CD4-positive, alpha-beta T cell treated with Interleukin-2 at 100 ng/mL for 4 hours (primary cell): ENCODE data around the gene TOMM20.
A peak's percentile ranks its signal among the peaks of the same experiment; 100 is the strongest.

Source experiments
- DNase-seq: peaks from one replicate; pipeline ENCODE4 v3.0.0-alpha.2; 2020; ENCODE audit warnings: low spot score

TOMM20 gene

GRCh38 chr1:235134171-235134570 lies 5.5 kb upstream of the TOMM20 start:
- DNase-seq, result no peak

- no peak for DNase-seq
Observed at GRCh38 chr1:235133086-235133485, 4.4 kb upstream of the TOMM20 start.

DNA sequence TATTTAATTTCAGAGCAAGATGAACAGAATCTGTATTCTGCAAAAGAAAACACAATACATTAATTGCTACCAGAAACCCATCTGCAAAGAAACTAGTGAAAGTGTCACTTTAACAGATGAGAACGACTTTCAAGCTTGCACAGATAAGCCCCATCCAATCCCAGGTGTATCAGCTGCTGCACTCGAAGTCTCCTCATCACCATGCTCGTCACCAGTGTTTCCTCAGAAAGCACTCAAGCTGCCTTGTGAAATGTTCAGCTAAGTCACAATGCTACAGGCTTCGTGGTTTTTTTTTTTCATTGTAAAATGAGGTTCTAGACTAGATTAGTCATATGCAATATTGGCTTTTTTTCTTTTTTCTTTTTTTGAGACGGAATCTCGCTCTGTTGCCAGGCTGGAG lies 3.3 kb upstream of the TOMM20 start:
- no peak for DNase-seq

- DNase-seq, result no peak
Observed at GRCh38 chr1:235130766-235131270, 2.2 kb upstream of the TOMM20 start.

GRCh38 chr1:235129774-235130570 lies 1.3 kb upstream of the TOMM20 start:
- no peak for DNase-seq

DNA sequence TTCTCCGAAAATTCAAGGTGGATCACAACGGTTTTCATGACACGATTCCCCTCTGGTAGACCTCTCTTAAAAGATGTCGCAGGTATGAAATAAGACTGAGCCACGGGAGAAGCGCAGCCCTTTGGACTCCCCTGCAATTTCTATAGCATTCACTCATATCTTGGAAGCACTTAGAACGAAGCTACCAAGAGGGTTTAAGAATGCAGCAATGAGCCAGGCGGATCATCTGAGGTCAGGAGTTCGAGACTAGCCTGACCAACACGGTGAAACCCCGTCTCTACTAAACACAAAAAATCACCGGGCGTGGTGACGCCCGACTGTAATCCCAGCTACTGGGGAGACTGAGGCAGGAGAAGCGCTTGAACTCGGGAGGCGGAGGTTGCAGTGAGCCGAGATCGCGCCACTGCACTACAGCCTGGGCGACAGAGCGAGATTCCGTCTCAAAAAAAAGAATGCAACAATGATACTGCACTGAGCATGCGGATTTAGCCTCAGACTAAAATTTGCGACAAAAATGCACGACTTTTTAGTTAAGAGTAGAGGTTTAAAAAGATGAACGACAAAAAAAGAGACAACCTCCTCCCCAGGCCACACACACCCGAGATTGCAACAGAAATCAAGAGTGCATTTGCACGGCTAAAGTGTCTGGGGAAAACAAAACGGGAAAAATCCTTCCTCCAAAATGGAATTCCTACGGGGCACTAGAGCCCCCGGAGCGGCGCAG lies 743 bp downstream of the TOMM20 start:
- peak; percentile 27 for DNase-seq

GRCh38 chr1:235127203-235127602 lies 1.4 kb downstream of the TOMM20 start:
- no peak for DNase-seq

DNA sequence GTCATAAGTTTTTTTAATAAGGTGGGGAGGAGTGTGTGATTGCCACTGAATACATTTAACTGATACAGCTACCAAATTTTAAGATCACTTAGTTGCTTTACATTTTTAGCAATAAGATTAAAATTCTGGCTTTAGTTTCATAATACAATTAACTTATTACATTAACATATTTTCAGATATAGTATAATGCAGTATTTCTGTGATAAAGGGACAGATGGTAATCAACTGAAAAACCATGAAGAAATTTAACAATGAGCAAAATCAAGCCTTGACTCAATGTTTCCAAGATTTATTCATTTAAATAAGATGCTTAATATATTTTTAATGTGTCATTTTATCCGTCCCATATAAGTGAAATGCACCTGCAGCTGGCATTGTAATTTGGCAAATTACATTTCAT lies 4.0 kb downstream of the TOMM20 start:
- no peak for DNase-seq

- DNase-seq, result no peak
Observed at GRCh38 chr1:235124111-235124510, 4.5 kb downstream of the TOMM20 start.

GRCh38 chr1:235122348-235122747 lies 6.3 kb downstream of the TOMM20 start:
- no peak for DNase-seq

DNA sequence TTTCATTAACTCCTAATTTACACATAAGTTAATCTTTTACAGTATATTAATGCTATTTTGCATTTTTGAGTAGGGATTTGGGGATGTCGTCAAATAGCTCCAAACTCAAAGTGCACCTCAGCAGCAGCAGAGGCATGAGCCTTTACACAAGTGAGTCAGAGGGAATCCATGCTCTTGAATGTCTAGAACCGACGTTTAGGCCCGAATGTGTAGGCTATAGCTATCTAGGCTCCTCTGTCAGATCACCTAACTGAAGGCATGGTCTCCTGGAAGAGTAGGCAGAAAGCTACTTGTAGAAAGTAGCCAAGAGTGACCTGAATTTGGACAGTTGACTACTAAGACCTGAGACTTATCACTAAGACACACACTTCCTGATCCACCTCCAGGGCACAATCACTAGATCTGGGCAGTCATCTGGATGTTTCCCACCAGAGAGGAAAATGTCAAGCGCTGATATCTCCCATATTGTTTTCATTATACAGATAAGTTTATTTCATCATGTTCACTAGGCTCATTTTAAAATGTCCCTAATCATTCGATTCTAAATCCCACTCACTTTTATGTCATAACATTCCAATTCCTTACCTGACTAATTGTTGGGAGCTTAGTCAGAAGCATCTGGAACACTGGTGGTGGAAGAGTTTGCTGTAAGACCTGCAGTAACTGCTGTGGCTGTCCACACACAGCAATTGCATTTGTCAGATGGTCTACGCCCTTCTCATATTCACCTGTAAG lies 15.3 kb downstream of the TOMM20 start:
- DNase-seq, result no peak

- no peak for DNase-seq
Observed at GRCh38 chr1:235112297-235113182, 16.1 kb downstream of the TOMM20 start.

- DNase-seq, result no peak
Observed at GRCh38 chr1:235111107-235111506, 17.5 kb downstream of the TOMM20 start.

DNA sequence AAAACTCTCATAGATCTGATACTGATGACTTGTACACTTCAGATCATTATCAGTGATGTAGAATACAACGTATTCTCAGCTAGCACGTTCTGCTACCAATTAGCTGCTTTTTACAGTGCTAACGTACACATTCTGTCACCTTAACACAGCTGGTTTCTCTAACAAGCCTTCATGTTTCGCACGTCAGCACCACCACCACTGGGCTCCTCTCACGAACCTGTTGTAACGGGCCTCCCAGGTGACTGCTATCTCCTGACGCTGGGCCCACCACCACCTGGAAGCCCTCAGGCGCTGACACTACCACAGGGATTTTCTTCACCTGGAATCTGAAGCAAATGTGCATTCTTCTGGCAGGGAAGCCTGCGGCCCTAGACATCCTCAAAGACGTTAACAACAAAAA lies 19.8 kb downstream of the TOMM20 start:
- no peak for DNase-seq

GRCh38 chr1:235108185-235108593 lies 20.4 kb downstream of the TOMM20 start:
- no peak for DNase-seq

- DNase-seq, result no peak
Observed at GRCh38 chr1:235107368-235108184, 21.1 kb downstream of the TOMM20 start.

GRCh38 chr1:235106457-235106856 lies 22.2 kb downstream of the TOMM20 start:
- DNase-seq, result no peak

DNA sequence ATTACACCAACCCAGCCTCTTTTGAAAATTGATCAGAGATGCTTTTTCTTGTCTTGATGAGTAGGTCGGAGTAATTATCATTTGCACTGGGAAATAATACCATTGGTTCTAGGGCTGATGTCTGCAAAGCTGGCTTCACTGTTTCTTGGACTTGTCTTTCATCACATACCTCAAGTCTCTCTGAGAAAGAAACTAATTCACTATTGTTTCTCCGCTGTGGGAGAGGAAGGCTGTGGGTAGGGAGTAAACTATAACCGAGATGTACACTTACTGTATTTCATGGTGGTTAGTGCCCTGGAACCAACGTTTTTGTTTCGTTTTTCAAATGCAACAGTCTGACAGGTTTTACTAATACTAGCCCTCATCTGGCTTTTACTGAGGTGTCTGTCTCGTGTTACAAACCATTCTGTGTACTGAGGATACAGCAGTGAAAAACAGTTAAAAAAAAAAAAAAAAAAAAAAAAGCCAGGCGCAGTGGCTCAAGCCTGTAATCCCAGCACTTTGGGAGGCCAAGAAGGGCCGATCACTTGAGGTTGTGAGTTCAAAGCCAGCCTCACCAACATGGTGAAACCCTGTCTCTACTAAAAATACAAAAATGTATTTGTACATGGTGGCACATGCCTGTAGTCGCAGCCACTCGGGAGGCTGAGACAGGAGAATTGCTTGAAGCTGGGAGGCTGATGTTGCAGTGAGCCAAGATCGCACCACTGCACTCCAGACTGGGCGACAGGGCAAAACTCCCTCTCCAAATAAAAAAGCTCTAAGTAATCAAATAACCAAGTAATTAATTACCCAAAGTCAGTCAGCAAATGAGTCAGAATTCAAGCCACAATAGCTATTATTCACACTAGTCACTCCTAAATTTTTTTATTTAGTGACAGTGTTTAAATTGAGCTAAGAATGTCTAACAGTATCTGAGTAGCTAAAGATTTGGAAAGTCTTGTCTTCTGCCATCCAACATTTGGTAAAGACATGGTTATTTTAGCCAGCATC lies 23.3 kb downstream of the TOMM20 start:
- peak; percentile 46 for DNase-seq

DNA sequence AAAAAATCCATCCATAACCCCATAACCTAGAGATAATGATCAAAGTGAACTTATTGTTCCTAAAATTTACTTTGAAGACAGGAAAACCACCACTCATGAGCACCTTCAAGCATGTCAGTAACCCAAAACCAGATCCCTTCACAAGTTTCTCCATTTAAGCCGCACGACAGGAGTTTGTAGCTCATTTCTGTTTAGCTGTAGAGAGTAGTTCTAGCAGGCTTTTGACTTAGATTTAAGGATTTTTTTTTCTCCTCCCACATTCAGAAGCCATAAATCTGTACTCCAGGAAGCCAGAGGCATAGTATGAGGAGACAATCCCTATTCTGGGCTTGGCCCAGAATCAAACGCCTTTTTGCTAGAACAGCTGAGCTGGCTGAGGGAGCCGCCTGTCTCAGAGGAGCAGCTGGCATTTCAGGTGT lies 25.6 kb downstream of the TOMM20 start:
- peak; percentile 27 for DNase-seq

DNA sequence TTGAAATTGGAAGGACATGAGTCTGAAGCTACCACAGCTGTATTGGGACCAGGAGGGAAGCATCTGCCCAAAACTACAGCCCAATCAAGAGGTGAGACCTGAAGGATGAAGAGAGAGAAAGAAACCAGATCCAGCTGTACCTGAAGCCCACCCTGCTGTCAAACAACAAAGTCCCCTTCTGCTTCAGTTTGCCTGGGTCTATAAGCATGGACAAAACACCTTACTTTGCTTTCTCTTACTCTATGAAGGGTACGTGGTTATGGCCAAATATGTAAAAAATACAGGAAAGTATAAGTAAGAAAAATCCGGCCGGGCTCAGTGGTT lies 26.4 kb downstream of the TOMM20 start:
- DNase-seq, result no peak
